HEK293T (cell line): ENCODE measurements around the gene MYH6.
"Not testable (repeated sequence)": the region's sequence is repeated elsewhere in the genome, so short reads cannot be mapped to it uniquely, and the experiment has no call there.

Experiments used
- BHLHE40 ChIP-seq: fragments of 450-650 bp; IDR thresholded peaks from 2 replicates; pipeline ENCODE4 v1.6.1; 2016; ENCODE audit warnings: mild to moderate bottlenecking, moderate library complexity, borderline replicate concordance
- ELF4 ChIP-seq: fragments of 450-650 bp; IDR thresholded peaks from 2 replicates; pipeline ENCODE4 v1.6.1; 2017; ENCODE audit warnings: antibody characterized with exemption
- FOXA1 ChIP-seq: fragments of 450-650 bp; IDR thresholded peaks from 2 replicates; pipeline ENCODE4 v1.6.1; 2016; ENCODE audit warnings: mild to moderate bottlenecking
- FOXM1 ChIP-seq: fragments of 450-650 bp; IDR thresholded peaks from 2 replicates; pipeline ENCODE4 v1.6.1; 2017; ENCODE audit warnings: mild to moderate bottlenecking, borderline replicate concordance
- L3MBTL2 ChIP-seq: fragments of 450-650 bp; conservative IDR thresholded peaks from 2 replicates; pipeline ENCODE4 v1.6.1; 2016; ENCODE audit warnings: mild to moderate bottlenecking
- LEF1 ChIP-seq: fragments of 450-650 bp; IDR thresholded peaks from 2 replicates; pipeline ENCODE4 v1.6.1; 2017; ENCODE audit warnings: mild to moderate bottlenecking, borderline replicate concordance
- NFRKB ChIP-seq: fragments of 450-650 bp; IDR thresholded peaks from 2 replicates; pipeline ENCODE4 v1.6.1; 2016; ENCODE audit warnings: mild to moderate bottlenecking, moderate library complexity
- SP1 ChIP-seq: fragments of 450-650 bp; IDR thresholded peaks from 2 replicates; pipeline ENCODE4 v1.6.1; 2017
- SUZ12 ChIP-seq: fragments of 450-650 bp; IDR thresholded peaks from 2 replicates; pipeline ENCODE4 v1.6.1; 2016; ENCODE audit warnings: mild to moderate bottlenecking

DNA sequence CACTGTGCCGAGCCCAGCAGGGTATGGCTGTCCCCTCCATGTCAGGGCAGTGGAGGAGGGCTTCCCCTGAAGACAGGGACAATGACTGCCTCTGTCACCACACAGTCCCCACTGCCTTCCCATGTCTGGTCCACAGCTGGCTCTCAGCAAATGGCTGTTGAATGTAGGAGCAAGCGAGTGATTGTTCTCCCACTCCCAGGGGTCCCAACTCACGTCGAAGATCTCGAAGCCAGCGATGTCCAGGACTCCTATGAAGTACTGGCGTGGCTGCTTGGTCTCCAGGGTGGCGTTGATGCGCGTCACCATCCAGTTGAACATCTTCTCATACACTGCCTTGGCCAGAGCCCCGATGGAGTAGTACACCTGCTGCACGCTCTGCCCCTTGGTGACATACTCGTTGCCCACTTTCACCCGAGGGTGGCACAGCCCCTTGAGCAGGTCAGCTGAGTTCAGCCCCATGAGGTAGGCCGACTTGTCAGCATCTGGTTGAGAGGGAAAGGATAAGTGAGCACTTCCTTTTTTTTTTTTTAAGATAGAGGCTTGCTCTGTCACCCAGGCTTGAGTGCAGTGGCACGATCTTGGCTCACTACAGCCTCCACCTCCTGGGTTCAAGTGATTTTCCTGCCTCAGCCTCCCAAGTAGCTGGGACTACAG lies 7.5 kb downstream of the MYH6 start:
- not testable (repeated sequence) for TF ChIP-seq L3MBTL2, SUZ12, NFRKB, FOXM1, FOXA1, BHLHE40, LEF1, SP1, ELF4
